IPS-NIHi7 (cell line): ENCODE measurements around the gene RMC1.
"Not testable (repeated sequence)": the region's sequence is repeated elsewhere in the genome, so short reads cannot be mapped to it uniquely, and the experiment has no call there.

Experiments used
- DNase-seq: peaks from one replicate; pipeline ENCODE4 v3.0.0; 2012; ENCODE audit warnings: mixed read lengths; ENCODE audit errors: extremely low spot score

RMC1 gene

GRCh38 chr18:23531912-23532311 lies 28.6 kb downstream of the RMC1 start:
- no peak for DNase-seq

DNA sequence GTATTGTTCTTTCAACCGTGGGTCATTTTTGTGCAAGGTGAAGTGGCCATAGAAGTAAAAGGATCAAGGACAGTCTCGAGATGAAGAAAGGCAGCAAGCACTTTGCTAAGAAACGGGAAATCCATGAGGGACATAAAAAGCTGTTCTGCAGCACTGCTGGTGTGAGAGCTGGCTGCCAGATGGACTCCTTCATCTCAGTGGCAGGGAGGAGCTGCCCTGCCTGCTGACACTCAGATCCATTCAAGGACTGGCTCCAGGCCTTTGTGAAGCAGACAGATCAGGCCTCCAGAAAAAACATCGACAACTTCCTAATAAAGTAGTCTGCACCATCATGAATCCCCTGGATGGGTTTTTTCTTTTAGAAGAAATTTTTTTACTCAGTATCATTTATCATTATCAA lies 29.5 kb downstream of the RMC1 start:
- no peak for DNase-seq

DNA sequence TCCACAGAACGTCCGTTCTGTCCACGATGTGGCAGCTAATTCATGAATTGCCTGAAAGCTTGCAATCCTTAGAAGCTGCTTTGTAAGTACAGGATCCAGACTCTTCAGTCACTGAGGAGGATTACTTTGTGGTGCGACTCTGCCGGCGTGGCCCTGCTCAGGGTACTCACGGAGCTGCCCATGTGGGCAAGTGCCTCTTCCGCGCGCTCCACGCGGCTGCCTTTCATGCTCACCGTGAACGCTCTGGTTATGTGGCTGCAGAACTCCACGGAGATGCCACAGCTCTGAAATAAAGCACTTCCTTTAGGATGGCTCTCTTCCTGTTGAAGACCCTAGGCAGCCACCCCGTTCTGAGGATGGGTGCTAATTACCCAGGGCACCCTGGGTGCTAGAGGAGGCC lies 31.0 kb downstream of the RMC1 start:
- no peak for DNase-seq

GRCh38 chr18:23536204-23536603 lies 32.9 kb downstream of the RMC1 start:
- no peak for DNase-seq

DNA sequence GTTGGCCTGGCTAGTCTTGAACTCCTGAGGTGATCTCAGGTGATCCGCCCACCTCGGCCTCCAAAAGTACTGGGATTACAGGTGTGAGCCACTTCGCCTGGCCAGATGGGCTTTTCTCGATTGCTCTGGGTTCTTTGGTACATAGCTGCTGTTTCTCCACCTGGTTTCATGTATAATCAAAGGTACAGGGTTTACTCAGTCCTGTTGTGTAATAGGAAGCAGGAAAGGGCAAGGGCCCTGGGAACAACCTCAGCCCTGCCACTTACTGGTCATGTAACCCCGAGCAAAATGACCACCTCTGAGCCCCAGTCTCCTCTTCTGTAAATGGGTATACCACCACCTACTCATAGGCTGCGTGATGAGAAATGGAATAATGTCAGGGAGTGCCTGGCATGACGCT lies 34.0 kb downstream of the RMC1 start:
- DNase-seq, result no peak

DNA sequence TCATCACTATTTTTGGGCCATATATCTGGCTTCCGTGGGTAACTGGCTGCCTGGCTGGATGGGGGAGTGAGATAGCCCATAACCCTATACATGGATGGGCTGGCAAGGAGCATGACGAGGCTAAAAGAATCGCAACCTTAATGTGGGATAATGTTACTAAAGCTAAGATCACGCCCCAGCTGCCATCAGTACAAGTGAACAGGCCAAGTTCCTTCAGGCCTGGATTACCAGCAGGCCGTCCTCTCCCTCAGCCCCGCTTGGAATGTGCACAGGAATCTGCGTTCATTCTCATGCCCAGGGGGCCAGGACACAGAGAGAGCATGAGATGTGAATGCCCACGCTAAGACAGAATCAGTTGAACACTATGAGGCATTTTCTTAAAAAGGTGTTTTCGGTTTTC lies 34.7 kb downstream of the RMC1 start:
- no peak for DNase-seq

DNA sequence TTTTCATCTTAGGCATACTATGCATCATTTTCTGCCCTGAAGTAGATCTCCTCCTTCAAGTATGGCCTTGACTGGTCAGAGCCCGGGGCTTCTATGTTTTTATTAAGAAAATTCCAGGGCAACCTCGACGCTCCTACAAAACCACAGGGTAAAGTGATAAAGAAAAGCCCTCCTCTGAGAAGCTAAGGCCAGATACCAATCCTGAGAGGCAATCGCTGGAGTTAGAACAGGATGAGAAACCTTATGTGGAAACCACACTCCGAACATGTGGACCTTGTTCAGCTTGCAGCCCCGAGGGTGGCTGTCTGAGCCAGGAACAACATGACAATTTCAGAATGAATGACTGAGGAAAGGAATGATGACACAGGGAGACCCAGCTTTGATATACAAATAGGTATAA lies 35.6 kb downstream of the RMC1 start:
- DNase-seq, result no peak

- no peak for DNase-seq
These were observed 36.0 kb downstream of the RMC1 start for GRCh38 chr18:23539296-23539695.

DNA sequence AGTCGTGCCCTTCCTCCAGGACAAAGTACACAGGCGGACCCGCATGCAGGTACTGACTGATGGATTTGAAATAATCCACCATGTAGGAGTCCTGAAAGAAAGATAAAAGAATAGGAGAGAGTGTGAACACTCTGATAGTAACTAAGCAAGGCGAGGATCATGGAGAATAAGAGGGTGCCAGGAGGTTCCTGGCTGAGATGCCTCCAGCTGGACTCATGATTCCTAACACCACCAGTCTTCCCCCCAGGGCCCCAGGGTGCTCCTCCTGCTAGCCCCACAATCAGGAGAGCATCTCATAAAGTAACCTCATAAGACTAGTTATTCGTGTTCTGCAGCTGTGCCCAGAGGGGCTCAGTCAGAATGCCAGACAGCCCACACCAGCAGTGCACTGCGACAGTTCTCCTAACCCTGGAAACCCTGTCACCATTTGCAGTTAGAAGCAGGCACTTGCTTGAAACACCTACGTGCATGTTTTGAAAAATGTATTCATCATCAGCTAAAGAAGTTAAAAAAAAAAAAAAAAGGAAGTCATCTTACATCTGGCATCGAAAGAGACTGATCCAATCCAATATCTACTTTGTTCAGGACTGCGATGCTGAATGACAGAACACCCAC lies 36.7 kb downstream of the RMC1 start:
- no peak for DNase-seq

GRCh38 chr18:23540867-23541266 lies 37.6 kb downstream of the RMC1 start:
- no peak for DNase-seq

- DNase-seq, result no peak
These were observed 38.2 kb downstream of the RMC1 start for GRCh38 chr18:23541349-23542093.

GRCh38 chr18:23542461-23542860 lies 39.1 kb downstream of the RMC1 start:
- no peak for DNase-seq

GRCh38 chr18:23545247-23545789 lies 42.0 kb downstream of the RMC1 start:
- no peak for DNase-seq

GRCh38 chr18:23547306-23547705 lies 44.0 kb downstream of the RMC1 start:
- DNase-seq, result no peak

GRCh38 chr18:23547846-23548245 lies 44.5 kb downstream of the RMC1 start:
- DNase-seq, result no peak

DNA sequence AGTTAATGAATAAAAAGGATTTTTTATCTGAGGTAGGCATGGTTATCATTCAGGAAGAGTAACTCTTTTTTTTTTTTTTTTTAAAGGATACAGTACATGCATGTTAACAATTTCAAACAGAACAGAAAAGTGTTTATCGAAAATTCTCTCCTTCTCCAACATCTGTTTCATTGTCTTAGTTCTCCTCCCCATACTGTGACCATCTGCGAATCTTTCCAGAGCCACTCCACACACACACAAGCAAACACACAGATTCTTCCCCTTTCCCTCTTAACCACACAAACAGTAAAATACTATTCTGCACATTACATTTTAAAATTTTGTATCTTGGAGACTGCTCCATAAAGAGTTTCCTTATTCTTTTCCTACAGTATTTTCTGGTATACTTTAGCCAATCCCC lies 45.0 kb downstream of the RMC1 start:
- DNase-seq, result no peak

DNA sequence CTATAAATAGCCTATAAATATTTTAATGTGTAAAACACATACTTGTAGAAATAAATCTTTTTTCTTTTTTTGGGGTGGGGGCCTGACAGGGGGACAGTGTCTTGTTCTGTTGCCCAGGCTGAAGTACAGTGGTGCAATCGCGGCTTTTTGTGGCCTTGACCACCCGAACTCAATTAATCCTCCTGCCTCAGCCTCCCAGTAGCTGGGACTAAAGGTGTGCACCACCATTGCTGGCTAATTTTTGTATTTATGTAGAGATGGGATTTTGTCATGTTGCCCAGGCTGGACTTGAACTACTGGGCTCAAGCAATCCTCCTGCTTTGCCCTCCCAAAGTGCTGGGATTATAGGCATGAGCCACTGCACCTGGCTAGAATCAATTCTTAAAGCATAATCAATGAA lies 45.4 kb downstream of the RMC1 start:
- DNase-seq, result no peak

DNA sequence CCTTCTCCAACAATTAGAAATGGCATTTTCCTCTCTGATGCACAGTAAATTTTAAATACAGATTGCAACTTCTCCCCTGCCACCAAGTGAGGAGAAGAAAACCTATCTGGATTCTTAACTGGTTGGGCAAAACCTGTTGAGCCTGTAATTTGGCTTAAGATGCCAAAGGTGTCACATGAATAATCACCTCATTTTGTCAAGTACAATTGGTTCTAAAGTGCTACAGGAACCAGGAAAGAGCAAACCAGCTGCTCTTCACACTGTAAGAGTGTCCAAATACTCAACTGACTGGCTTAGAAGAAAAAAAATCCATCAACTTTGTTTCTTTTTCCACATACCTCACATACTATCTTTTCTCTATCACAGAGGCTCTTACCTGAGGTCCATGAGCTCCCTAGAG lies 47.6 kb downstream of the RMC1 start:
- no peak for DNase-seq

GRCh38 chr18:23551978-23552377 lies 48.7 kb downstream of the RMC1 start:
- DNase-seq, result no peak

DNA sequence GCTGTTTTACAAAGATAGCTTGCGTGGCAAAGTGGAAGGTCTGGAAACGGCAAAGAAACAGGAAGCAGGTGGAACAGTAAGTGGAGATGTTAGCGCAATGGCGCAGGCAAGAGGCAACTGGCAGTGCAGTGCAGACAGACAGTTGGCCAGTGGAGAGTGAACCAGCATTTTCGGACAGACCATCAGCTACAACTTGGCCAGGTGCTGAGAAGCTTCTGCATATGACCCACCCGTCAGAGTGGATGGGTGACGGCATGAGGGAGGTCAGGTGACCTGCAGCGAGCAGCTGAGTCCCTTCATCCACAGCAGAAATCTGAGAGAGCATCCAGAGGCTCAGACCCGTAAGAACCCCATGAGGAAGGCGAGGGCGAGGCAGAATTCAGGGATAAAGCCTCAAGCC lies 49.2 kb downstream of the RMC1 start:
- no peak for DNase-seq

DNA sequence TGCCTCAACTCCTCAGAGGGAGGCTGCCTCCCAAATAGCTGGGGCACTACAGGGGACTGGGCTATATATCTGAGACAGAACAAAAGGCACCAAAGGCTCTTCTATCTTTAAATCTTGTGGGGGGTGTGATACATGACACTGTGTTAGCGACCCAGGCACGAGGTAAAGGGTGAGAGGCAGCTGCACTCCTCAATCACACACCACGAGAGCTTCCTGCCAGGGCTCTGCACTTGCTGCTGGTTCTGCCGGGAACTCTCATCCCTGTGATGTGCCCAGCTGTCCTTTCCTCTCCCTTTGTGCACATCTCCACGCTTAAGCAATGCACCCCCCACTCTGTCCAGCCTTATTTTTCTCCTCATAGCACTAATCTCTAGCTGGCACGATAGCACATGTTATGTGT lies 50.6 kb downstream of the RMC1 start:
- DNase-seq, result no peak

DNA sequence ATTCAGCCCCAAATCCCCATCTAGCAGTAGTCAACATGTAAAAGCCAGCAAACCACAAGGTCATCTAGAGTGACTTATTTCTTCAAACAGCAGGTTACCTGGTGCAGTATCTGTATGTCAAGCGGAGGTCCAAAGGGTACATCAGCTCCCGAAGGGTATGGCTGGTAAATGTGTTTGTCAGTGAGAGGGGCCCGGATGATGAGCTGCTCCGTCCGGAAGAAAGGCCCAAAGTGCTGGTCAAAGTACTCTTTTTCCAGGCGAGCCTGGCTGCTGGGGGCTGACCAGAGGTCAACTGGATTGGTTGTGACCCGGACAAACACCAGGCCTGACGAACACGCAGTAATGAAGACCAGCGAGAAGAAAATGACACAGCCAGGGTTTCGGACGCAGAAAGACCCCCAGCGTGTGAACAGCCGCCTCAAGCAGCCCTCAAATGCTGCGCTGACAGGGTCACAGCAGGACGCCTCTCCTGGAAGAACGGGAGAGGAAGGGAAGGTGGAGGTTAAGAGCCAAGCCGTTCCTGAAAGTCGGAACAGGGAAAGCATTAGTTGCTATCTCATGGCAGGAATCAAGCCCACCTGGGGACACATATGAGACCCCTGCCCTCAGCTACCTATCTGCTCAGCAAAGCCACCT lies 53.0 kb downstream of the RMC1 start:
- no peak for DNase-seq

DNA sequence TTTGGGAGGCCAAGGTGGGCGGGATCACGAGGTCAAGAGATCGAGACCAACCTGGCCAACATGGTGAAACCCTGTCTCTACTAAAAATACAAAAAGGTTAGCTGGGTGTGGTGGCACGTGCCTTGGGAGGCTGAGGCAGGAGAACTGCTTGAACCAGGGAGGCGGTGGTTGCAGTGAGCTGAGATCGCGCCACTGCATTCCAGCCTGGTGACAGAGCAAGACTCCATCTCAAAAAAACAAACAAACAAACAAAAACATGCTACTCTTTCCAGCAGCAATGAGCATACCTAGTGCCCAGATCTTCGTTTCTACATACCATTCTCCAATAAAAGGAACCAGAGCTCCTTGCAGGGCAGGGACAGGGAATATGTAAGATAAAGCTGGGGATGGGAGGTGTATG lies 54.2 kb downstream of the RMC1 start:
- DNase-seq, result not testable (repeated sequence)
